ENCODE results near the gene ERI2.
"Not testable (repeated sequence)": the region's sequence is repeated elsewhere in the genome, so short reads cannot be mapped to it uniquely, and the experiment has no call there.

The ERI2 gene

GRCh38 chr16:20807862-20808261 lies 1.6 kb upstream of the ERI2 start:
- in situ Hi-C loops (cut with MboI; ENCODE audit: low pct_unique_long_range_greater_than_20kb, low sequenced_read_pairs, unreplicated experiment), result no loop called here
- no peak for DNase-seq (ENCODE audit: low spot score)

GRCh38 chr16:20805684-20806167 lies 546 bp downstream of the ERI2 start:
- DNase-seq (ENCODE audit: low spot score); in situ Hi-C loops (cut with MboI; ENCODE audit: low pct_unique_long_range_greater_than_20kb, low sequenced_read_pairs, unreplicated experiment): not testable (repeated sequence)

More at GRCh38 chr16:20807862-20808261, 1.6 kb upstream of the ERI2 start:
- TF ChIP-seq CTCF (IDR thresholded peaks at IDR 0.05; ENCODE audit: extremely low read depth, insufficient read depth, missing control alignments), result no peak

GRCh38 chr16:20803561-20804214 lies 2.6 kb downstream of the ERI2 start:
- DNase-seq (ENCODE audit: low spot score), result no peak
- in situ Hi-C loops (cut with MboI; ENCODE audit: low pct_unique_long_range_greater_than_20kb, low sequenced_read_pairs, unreplicated experiment), result no loop called here
- no peak for TF ChIP-seq CTCF (IDR thresholded peaks at IDR 0.05; ENCODE audit: extremely low read depth, insufficient read depth, missing control alignments)

- TF ChIP-seq CTCF (IDR thresholded peaks at IDR 0.05; ENCODE audit: extremely low read depth, insufficient read depth, missing control alignments), result no peak
- no peak for DNase-seq (ENCODE audit: low spot score)
- in situ Hi-C loops (cut with MboI; ENCODE audit: low pct_unique_long_range_greater_than_20kb, low sequenced_read_pairs, unreplicated experiment), result no loop called here
These were observed 3.1 kb downstream of the ERI2 start for GRCh38 chr16:20803192-20803560.

GRCh38 chr16:20801278-20801677 lies 5.0 kb downstream of the ERI2 start:
- TF ChIP-seq CTCF (IDR thresholded peaks at IDR 0.05; ENCODE audit: extremely low read depth, insufficient read depth, missing control alignments), result no peak
- in situ Hi-C loops (cut with MboI; ENCODE audit: low pct_unique_long_range_greater_than_20kb, low sequenced_read_pairs, unreplicated experiment), result no loop called here
- no peak for DNase-seq (ENCODE audit: low spot score)

- in situ Hi-C loops (cut with MboI; ENCODE audit: low pct_unique_long_range_greater_than_20kb, low sequenced_read_pairs, unreplicated experiment), result no loop called here
- TF ChIP-seq CTCF (IDR thresholded peaks at IDR 0.05; ENCODE audit: extremely low read depth, insufficient read depth, missing control alignments), result peak; percentile 58
- DNase-seq (ENCODE audit: low spot score), result peak; percentile 25
These were observed 6.7 kb downstream of the ERI2 start for GRCh38 chr16:20799599-20799998.

GRCh38 chr16:20798364-20798763 lies 7.9 kb downstream of the ERI2 start:
- in situ Hi-C loops (cut with MboI; ENCODE audit: low pct_unique_long_range_greater_than_20kb, low sequenced_read_pairs, unreplicated experiment), result no loop called here
- no peak for DNase-seq (ENCODE audit: low spot score)
- no peak for TF ChIP-seq CTCF (IDR thresholded peaks at IDR 0.05; ENCODE audit: extremely low read depth, insufficient read depth, missing control alignments)
